NT2/D1 (cell line): Measurements from ENCODE around the gene SERTAD1.

Experiments used
- SUZ12 ChIP-seq: IDR thresholded peaks from 2 replicates; pipeline ENCODE4 v1.6.1; 2011; ENCODE audit not compliant: insufficient read length, insufficient read depth; ENCODE audit errors: extremely low read depth
- YY1 ChIP-seq: IDR thresholded peaks from 2 replicates; pipeline ENCODE4 v1.6.1; 2011; ENCODE audit not compliant: insufficient read length, insufficient read depth

GRCh38 chr19:40371802-40372122, 54.0 kb downstream of the SERTAD1 start:
- TF ChIP-seq YY1 (no peak), SUZ12 (no peak)
